Muscle of arm (tissue), 12 donors: ENCODE results near the gene PTN. TPM values are rescaled to one million over a fixed set of nuclear protein-coding genes. Genes with fewer than 3 reads are reported as not detected.
"Not testable (repeated sequence)": the region's sequence is repeated elsewhere in the genome, so short reads cannot be mapped to it uniquely, and the experiment has no call there.

Experiments
- DNase-seq: peaks from one replicate; pipeline ENCODE4 v3.0.0-alpha.2; 2013
- polyA plus RNA-seq, 12 donors: library from polyadenylated mRNA; unstranded; fragments of 120-200 nt; gene quantifications; one replicate each; pipeline ENCODE4 v1.2.1, GENCODE V29; 2013; ENCODE audit not compliant: insufficient read length in 12 of 12

PTN gene
- polyA plus RNA-seq, 12 donors = 47.2 to 121 (median 93.6) TPM; not detected in 1

- no peak for DNase-seq
Observed at GRCh38 chr7:137272249-137272648, 71.3 kb downstream of the PTN start.

- DNase-seq = no peak
Observed at GRCh38 chr7:137269240-137269639, 74.3 kb downstream of the PTN start.

- not testable (repeated sequence) for DNase-seq
Observed at GRCh38 chr7:137268001-137268865, 75.3 kb downstream of the PTN start.

GRCh38 chr7:137266764-137267163 is 76.8 kb downstream of the PTN start:
- DNase-seq = no peak

GRCh38 chr7:137265480-137265879 is 78.1 kb downstream of the PTN start:
- DNase-seq = not testable (repeated sequence)

GRCh38 chr7:137262599-137262998 is 80.9 kb downstream of the PTN start:
- no peak for DNase-seq

- no peak for DNase-seq
Observed at GRCh38 chr7:137258552-137258951, 85.0 kb downstream of the PTN start.

GRCh38 chr7:137254766-137255165 is 88.8 kb downstream of the PTN start:
- DNase-seq = no peak

- no peak for DNase-seq
Observed at GRCh38 chr7:137245890-137246289, 97.6 kb downstream of the PTN start.

GRCh38 chr7:137245186-137245585 is 98.3 kb downstream of the PTN start:
- DNase-seq = no peak

GRCh38 chr7:137243741-137244140 is 99.8 kb downstream of the PTN start:
- no peak for DNase-seq

- DNase-seq = no peak
Observed at GRCh38 chr7:137242616-137243015, 100.9 kb downstream of the PTN start.

- no peak for DNase-seq
Observed at GRCh38 chr7:137241655-137242360, 101.7 kb downstream of the PTN start.

GRCh38 chr7:137239186-137239585 is 104.3 kb downstream of the PTN start:
- DNase-seq = not testable (repeated sequence)

- no peak for DNase-seq
Observed at GRCh38 chr7:137235434-137235833, 108.1 kb downstream of the PTN start.

GRCh38 chr7:137231167-137231566 is 112.4 kb downstream of the PTN start:
- no peak for DNase-seq

GRCh38 chr7:137221467-137221866 is 122.1 kb downstream of the PTN start:
- DNase-seq = no peak

- DNase-seq = no peak
Observed at GRCh38 chr7:137213744-137214143, 129.8 kb downstream of the PTN start.

GRCh38 chr7:137209151-137209817 is 134.2 kb downstream of the PTN start:
- DNase-seq = peak; percentile 20

- DNase-seq = no peak
Observed at GRCh38 chr7:137206770-137207169, 136.8 kb downstream of the PTN start.

- DNase-seq = peak; percentile 15
Observed at GRCh38 chr7:137204246-137204645, 139.3 kb downstream of the PTN start.

- peak; percentile 31 for DNase-seq
Observed at GRCh38 chr7:137203351-137203750, 140.2 kb downstream of the PTN start.

GRCh38 chr7:137196648-137197047 is 146.9 kb downstream of the PTN start:
- no peak for DNase-seq
